Keratinocyte (primary cell): ENCODE data around the gene PRICKLE4. TPM values are rescaled to one million over a fixed set of nuclear protein-coding genes. Genes with fewer than 3 reads are reported as not detected.

Experiments
- DNase-seq: peaks from one replicate; pipeline ENCODE4 v3.0.0-alpha.2; 2011; ENCODE audit warnings: low read depth, missing footprints, low spot score
- FAIRE-seq: peaks from 2 replicates; lab custom pipeline; 2011; peaks lifted over from hg19 to GRCh38; lab: Jason Lieb, UNC
- H2AFZ ChIP-seq: 2 replicates; pipeline ENCODE4 v1.6.0; 2012; ENCODE audit warnings: low read length, control low read depth, inconsistent platforms; ENCODE audit not compliant: control insufficient read depth
- H3K27ac ChIP-seq: 2 replicates; pipeline ENCODE4 v1.5.1; 2011; ENCODE audit warnings: low read length; ENCODE audit not compliant: control insufficient read depth, insufficient read depth
- H3K27me3 ChIP-seq: 3 replicates; pipeline ENCODE4 v1.6.0; 2011; ENCODE audit warnings: low read length; ENCODE audit not compliant: control insufficient read depth, insufficient read depth; ENCODE audit errors: extremely low read depth
- H3K36me3 ChIP-seq, 2 experiments: 2 replicates in 1 of 2; 3 replicates in 1 of 2; pipeline ENCODE4 v1.5.1; 2011; ENCODE audit warnings: low read length in 2 of 2, mild to moderate bottlenecking in 1 of 2; ENCODE audit not compliant: control insufficient read depth in 2 of 2, insufficient read depth in 2 of 2; ENCODE audit errors: extremely low read depth in 1 of 2
- H3K4me1 ChIP-seq: 3 replicates; pipeline ENCODE4 v1.5.1; 2011; ENCODE audit warnings: low read length; ENCODE audit not compliant: control insufficient read depth, insufficient read depth; ENCODE audit errors: extremely low read depth
- H3K4me2 ChIP-seq: 3 replicates; pipeline ENCODE4 v1.6.0; 2011; ENCODE audit warnings: low read depth, low read length; ENCODE audit not compliant: control insufficient read depth, insufficient read depth; ENCODE audit errors: extremely low read depth
- H3K4me3 ChIP-seq, 3 experiments: fragments of 200-600 bp in 1 of 3; sonication (generic) in 1 of 3; 2 replicates in 2 of 3; 3 replicates in 1 of 3; pipeline ENCODE4 v1.5.1; 2011 to 2016; ENCODE audit warnings: low read length in 3 of 3, mild to moderate bottlenecking in 3 of 3, control low read depth in 2 of 3, inconsistent platforms in 1 of 3, low read depth in 1 of 3, mixed read lengths in 1 of 3, mixed run types in 1 of 3, moderate library complexity in 1 of 3; ENCODE audit not compliant: control insufficient read depth in 2 of 3, insufficient read depth in 2 of 3; ENCODE audit errors: extremely low read depth in 1 of 3
- H3K79me2 ChIP-seq: 2 replicates; pipeline ENCODE4 v1.6.0; 2012; ENCODE audit warnings: low read length; ENCODE audit not compliant: control insufficient read depth, insufficient read depth
- H3K9ac ChIP-seq: 3 replicates; pipeline ENCODE4 v1.6.0; 2011; ENCODE audit warnings: low read length; ENCODE audit not compliant: control insufficient read depth, insufficient read depth; ENCODE audit errors: extremely low read depth
- H3K9me1 ChIP-seq: 3 replicates; pipeline ENCODE4 v1.6.0; 2011; ENCODE audit warnings: low read length; ENCODE audit not compliant: control insufficient read depth, insufficient read depth; ENCODE audit errors: extremely low read depth
- H3K9me3 ChIP-seq: 2 replicates; pipeline ENCODE4 v1.5.1; 2012; ENCODE audit warnings: low read depth, low read length; ENCODE audit not compliant: control insufficient read depth
- H4K20me1 ChIP-seq: 3 replicates; pipeline ENCODE4 v1.6.0; 2011; ENCODE audit warnings: low read length; ENCODE audit not compliant: control insufficient read depth, insufficient read depth; ENCODE audit errors: extremely low read depth
- EZH2 ChIP-seq: IDR thresholded peaks from one replicate; pipeline ENCODE4 v1.6.1; 2012; ENCODE audit warnings: inconsistent platforms, mild to moderate bottlenecking, low read length, moderate library complexity
- dilution Hi-C: fragments of 300-500 bp; cut with MboI; formaldehyde crosslinking; loops from one replicate; pipeline ENCODE4 v1.7.0; 2020; ENCODE audit warnings: low sequenced_read_pairs; ENCODE audit not compliant: extremely low pct_ligation_motif_present
- polyA plus RNA-seq, 5 experiments: library from polyadenylated mRNA; depleted of rRNA in 3 of 5; stranded (reverse) in 3 of 5; stranded (forward) in 1 of 5; unstranded in 1 of 5; fragments of >200 nt; gene quantifications; 1 replicate in 1 of 5; 2 replicates in 3 of 5; 3 replicates in 1 of 5; pipeline versions ENCODE4 v1.2.1 to v1.2.3, GENCODE V29; 2011 to 2012; ENCODE audit warnings: missing spikeins in 2 of 5, low read depth in 1 of 5, low replicate concordance in 1 of 5
- TF ChIP-seq, protein P1 (sequence below), 3 experiments: IDR thresholded peaks in 1 of 3; conservative IDR thresholded peaks in 1 of 3; optimal IDR thresholded peaks in 1 of 3; 2 replicates in 2 of 3; 3 replicates in 1 of 3; pipeline versions ENCODE3 to v1.5.1; 2011; ENCODE audit warnings: low read length in 3 of 3, mild to moderate bottlenecking in 3 of 3, moderate library complexity in 2 of 3, control low read depth in 1 of 3, inconsistent platforms in 1 of 3; ENCODE audit not compliant: insufficient read depth in 2 of 3; ENCODE audit errors: extremely low read depth in 1 of 3

Gene PRICKLE4
- polyA plus RNA-seq, 1 donor (not counting 4 experiments of a cell fraction or from before 2014, with no cell fraction given): 0.13 TPM

GRCh38 chr6:41746107-41746506, 34.5 kb upstream of the PRICKLE4 start:
- no peak overlapping the region for H2AFZ ChIP-seq
- H3K27ac ChIP-seq: no peak overlapping the region
- H3K4me3 ChIP-seq: no peak overlapping the region
- no peaks in the 10 kb centered on the region for H3K36me3 ChIP-seq
- peaks cover 7% of the 10 kb centered on the region for H3K4me1 ChIP-seq
- H3K9me3 ChIP-seq: no peaks in the 10 kb centered on the region
- H4K20me1 ChIP-seq: no peaks in the 10 kb centered on the region
- no peaks in the 10 kb centered on the region for H3K27me3 ChIP-seq
- no peak overlapping the region for H3K9ac ChIP-seq
- TF ChIP-seq EZH2: no peak
- TF ChIP-seq, protein P1, sequence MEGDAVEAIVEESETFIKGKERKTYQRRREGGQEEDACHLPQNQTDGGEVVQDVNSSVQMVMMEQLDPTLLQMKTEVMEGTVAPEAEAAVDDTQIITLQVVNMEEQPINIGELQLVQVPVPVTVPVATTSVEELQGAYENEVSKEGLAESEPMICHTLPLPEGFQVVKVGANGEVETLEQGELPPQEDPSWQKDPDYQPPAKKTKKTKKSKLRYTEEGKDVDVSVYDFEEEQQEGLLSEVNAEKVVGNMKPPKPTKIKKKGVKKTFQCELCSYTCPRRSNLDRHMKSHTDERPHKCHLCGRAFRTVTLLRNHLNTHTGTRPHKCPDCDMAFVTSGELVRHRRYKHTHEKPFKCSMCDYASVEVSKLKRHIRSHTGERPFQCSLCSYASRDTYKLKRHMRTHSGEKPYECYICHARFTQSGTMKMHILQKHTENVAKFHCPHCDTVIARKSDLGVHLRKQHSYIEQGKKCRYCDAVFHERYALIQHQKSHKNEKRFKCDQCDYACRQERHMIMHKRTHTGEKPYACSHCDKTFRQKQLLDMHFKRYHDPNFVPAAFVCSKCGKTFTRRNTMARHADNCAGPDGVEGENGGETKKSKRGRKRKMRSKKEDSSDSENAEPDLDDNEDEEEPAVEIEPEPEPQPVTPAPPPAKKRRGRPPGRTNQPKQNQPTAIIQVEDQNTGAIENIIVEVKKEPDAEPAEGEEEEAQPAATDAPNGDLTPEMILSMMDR (optimal IDR thresholded peaks at IDR 0.05 in 1 of 3, IDR thresholded peaks at IDR 0.05 in 1 of 3, conservative IDR thresholded peaks at IDR 0.05 in 1 of 3; ENCODE audit: extremely low read depth in 1 of 3, insufficient read depth in 2 of 3, low read length in 3 of 3): no peak
- H3K79me2 ChIP-seq: no peaks in the 10 kb centered on the region
- dilution Hi-C loops: no loop called here
- no peak for DNase-seq
- no peak overlapping the region for H3K4me2 ChIP-seq
- H3K9me1 ChIP-seq: no peaks in the 10 kb centered on the region
- FAIRE-seq: no peak

- H3K4me3 ChIP-seq: no peak within 1 kb of the TSS
- DNase-seq: no peak
- TF ChIP-seq EZH2: no peak
- TF ChIP-seq, protein P1 (optimal IDR thresholded peaks at IDR 0.05 in 1 of 3, IDR thresholded peaks at IDR 0.05 in 1 of 3, conservative IDR thresholded peaks at IDR 0.05 in 1 of 3; ENCODE audit: extremely low read depth in 1 of 3, insufficient read depth in 2 of 3, low read length in 3 of 3): no peak
- H2AFZ ChIP-seq: no peak within 1 kb of the TSS
- no peak within 1 kb of the TSS for H3K27ac ChIP-seq
- FAIRE-seq: no peak
- H3K79me2 ChIP-seq: no peaks in the 10 kb centered on the region
- no peaks in the 10 kb centered on the region for H4K20me1 ChIP-seq
- no peaks in the 10 kb centered on the region for H3K4me1 ChIP-seq
- no peak within 1 kb of the TSS for H3K4me2 ChIP-seq
- H3K36me3 ChIP-seq: no peaks in the 10 kb centered on the region
- dilution Hi-C loops: no loop called here
- no peaks in the 10 kb centered on the region for H3K9me3 ChIP-seq
- no peaks in the 10 kb centered on the region for H3K9me1 ChIP-seq
- H3K27me3 ChIP-seq: no peaks in the 10 kb centered on the region
- no peak within 1 kb of the TSS for H3K9ac ChIP-seq
These were observed 33.1 kb upstream of the PRICKLE4 start, which contains the start of gene PGC for GRCh38 chr6:41747256-41748101. Gene PGC, minus strand, starts transcription at chr6:41747397. Its CDS starts 63 bp downstream, at chr6:41747334.
